ENCODE measurements around the gene NLRC4.

- TF ChIP-seq, protein P1, sequence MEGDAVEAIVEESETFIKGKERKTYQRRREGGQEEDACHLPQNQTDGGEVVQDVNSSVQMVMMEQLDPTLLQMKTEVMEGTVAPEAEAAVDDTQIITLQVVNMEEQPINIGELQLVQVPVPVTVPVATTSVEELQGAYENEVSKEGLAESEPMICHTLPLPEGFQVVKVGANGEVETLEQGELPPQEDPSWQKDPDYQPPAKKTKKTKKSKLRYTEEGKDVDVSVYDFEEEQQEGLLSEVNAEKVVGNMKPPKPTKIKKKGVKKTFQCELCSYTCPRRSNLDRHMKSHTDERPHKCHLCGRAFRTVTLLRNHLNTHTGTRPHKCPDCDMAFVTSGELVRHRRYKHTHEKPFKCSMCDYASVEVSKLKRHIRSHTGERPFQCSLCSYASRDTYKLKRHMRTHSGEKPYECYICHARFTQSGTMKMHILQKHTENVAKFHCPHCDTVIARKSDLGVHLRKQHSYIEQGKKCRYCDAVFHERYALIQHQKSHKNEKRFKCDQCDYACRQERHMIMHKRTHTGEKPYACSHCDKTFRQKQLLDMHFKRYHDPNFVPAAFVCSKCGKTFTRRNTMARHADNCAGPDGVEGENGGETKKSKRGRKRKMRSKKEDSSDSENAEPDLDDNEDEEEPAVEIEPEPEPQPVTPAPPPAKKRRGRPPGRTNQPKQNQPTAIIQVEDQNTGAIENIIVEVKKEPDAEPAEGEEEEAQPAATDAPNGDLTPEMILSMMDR (IDR thresholded peaks at IDR 0.05 in 2 of 3, conservative IDR thresholded peaks at IDR 0.05 in 1 of 3; ENCODE audit: control insufficient read depth in 2 of 3, extremely low read depth in 1 of 3, insufficient read depth in 1 of 3, low read depth in 3 of 3, low read length in 3 of 3), result no peak
- no peak for TF ChIP-seq KDM1A (IDR thresholded peaks at IDR 0.05; ENCODE audit: borderline replicate concordance)
- TF ChIP-seq BCLAF1 (IDR thresholded peaks at IDR 0.05), result no peak
- TF ChIP-seq, protein P2, sequence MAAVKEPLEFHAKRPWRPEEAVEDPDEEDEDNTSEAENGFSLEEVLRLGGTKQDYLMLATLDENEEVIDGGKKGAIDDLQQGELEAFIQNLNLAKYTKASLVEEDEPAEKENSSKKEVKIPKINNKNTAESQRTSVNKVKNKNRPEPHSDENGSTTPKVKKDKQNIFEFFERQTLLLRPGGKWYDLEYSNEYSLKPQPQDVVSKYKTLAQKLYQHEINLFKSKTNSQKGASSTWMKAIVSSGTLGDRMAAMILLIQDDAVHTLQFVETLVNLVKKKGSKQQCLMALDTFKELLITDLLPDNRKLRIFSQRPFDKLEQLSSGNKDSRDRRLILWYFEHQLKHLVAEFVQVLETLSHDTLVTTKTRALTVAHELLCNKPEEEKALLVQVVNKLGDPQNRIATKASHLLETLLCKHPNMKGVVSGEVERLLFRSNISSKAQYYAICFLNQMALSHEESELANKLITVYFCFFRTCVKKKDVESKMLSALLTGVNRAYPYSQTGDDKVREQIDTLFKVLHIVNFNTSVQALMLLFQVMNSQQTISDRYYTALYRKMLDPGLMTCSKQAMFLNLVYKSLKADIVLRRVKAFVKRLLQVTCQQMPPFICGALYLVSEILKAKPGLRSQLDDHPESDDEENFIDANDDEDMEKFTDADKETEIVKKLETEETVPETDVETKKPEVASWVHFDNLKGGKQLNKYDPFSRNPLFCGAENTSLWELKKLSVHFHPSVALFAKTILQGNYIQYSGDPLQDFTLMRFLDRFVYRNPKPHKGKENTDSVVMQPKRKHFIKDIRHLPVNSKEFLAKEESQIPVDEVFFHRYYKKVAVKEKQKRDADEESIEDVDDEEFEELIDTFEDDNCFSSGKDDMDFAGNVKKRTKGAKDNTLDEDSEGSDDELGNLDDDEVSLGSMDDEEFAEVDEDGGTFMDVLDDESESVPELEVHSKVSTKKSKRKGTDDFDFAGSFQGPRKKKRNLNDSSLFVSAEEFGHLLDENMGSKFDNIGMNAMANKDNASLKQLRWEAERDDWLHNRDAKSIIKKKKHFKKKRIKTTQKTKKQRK (IDR thresholded peaks at IDR 0.05; ENCODE audit: low read depth, low read length), result no peak
- no peak for TF ChIP-seq SRF (IDR thresholded peaks at IDR 0.05; ENCODE audit: low read depth in 2 of 2, low read length in 2 of 2)
- no peak for TF ChIP-seq POLR2A (IDR thresholded peaks at IDR 0.05; ENCODE audit: low read depth, low read length)
Observed at GRCh38 chr2:32262105-32262504, 2.6 kb downstream of the NLRC4 start.
